A549 (cell line): ENCODE measurements around the gene KRTAP4-12.

Source experiments
- HMGXB4 ChIP-seq: fragments of 250-450 bp; sonication (Bioruptor Pico); IDR thresholded peaks from 2 replicates; pipeline ENCODE4 v1.5.0; 2021; ENCODE audit warnings: mild to moderate bottlenecking, moderate library complexity, borderline replicate concordance
- KDM1A ChIP-seq: fragments of 200-600 bp; sonication (generic); IDR thresholded peaks from 2 replicates; pipeline ENCODE4 v1.6.1; 2016; ENCODE audit warnings: low read depth, mild to moderate bottlenecking
- POLR2A ChIP-seq: IDR thresholded peaks from 2 replicates; pipeline ENCODE4 v1.6.1; 2012; ENCODE audit warnings: mild to moderate bottlenecking, low read length

- TF ChIP-seq POLR2A (no peak), KDM1A (no peak), HMGXB4 (CRISPR knock-in tag) (no peak)
Observed at GRCh38 chr17:41101586-41102259, 22.3 kb downstream of the KRTAP4-12 start, which contains the start of gene KRTAP4-16.
